DMS79 (cell line): ENCODE data around the gene NPRL2.
A peak's percentile ranks its signal among the peaks of the same experiment; 100 is the strongest.
"Not testable (repeated sequence)": the region's sequence is repeated elsewhere in the genome, so short reads cannot be mapped to it uniquely, and the experiment has no call there.

Source experiments
- DNase-seq: peaks from one replicate; lab custom pipeline; 2025; lab: John Stamatoyannopoulos, UW

The NPRL2 gene

GRCh38 chr3:50327129-50327528 lies 23.4 kb downstream of the NPRL2 start:
- no peak for DNase-seq

- no peak for DNase-seq
These were observed 24.4 kb downstream of the NPRL2 start for GRCh38 chr3:50326182-50326541.

- DNase-seq, result no peak
These were observed 24.9 kb downstream of the NPRL2 start for GRCh38 chr3:50325497-50326181.

GRCh38 chr3:50325113-50325480 lies 25.5 kb downstream of the NPRL2 start:
- DNase-seq, result no peak

GRCh38 chr3:50324351-50325112 lies 26.0 kb downstream of the NPRL2 start:
- no peak for DNase-seq

GRCh38 chr3:50323614-50324199 lies 26.9 kb downstream of the NPRL2 start:
- no peak for DNase-seq

GRCh38 chr3:50323092-50323600 lies 27.4 kb downstream of the NPRL2 start:
- no peak for DNase-seq

- peak; percentile 6 for DNase-seq
These were observed 28.0 kb downstream of the NPRL2 start, which contains the start of gene HYAL2 for GRCh38 chr3:50322386-50323091. Gene HYAL2 (minus strand): TSS chr3:50322745. CDS start chr3:50320489, 2,256 bp downstream.

- DNase-seq, result no peak
These were observed 28.5 kb downstream of the NPRL2 start for GRCh38 chr3:50322115-50322385.

- DNase-seq, result peak; percentile 39
These were observed 29.1 kb downstream of the NPRL2 start for GRCh38 chr3:50321336-50322114.

- DNase-seq, result no peak
These were observed 29.7 kb downstream of the NPRL2 start for GRCh38 chr3:50320853-50321335.

GRCh38 chr3:50319894-50320625 lies 30.5 kb downstream of the NPRL2 start:
- DNase-seq, result no peak

- no peak for DNase-seq
These were observed 31.2 kb downstream of the NPRL2 start for GRCh38 chr3:50319181-50319893.

GRCh38 chr3:50318615-50319014 lies 32.0 kb downstream of the NPRL2 start:
- no peak for DNase-seq

GRCh38 chr3:50318163-50318562 lies 32.4 kb downstream of the NPRL2 start:
- DNase-seq, result no peak

- peak; percentile 13 for DNase-seq
These were observed 33.3 kb downstream of the NPRL2 start for GRCh38 chr3:50317300-50317699.

- DNase-seq, result peak; percentile 79
These were observed 33.8 kb downstream of the NPRL2 start for GRCh38 chr3:50316657-50317242.

GRCh38 chr3:50314816-50315215 lies 35.8 kb downstream of the NPRL2 start:
- DNase-seq, result no peak

GRCh38 chr3:50314342-50314741 lies 36.2 kb downstream of the NPRL2 start:
- DNase-seq, result no peak

GRCh38 chr3:50312041-50312440 lies 38.5 kb downstream of the NPRL2 start:
- not testable (repeated sequence) for DNase-seq
